T1000 (cell line): Measurements from ENCODE around the gene FAM219B.
A peak's percentile ranks its signal among the peaks of the same experiment; 100 is the strongest.
"Not testable (repeated sequence)": the region's sequence is repeated elsewhere in the genome, so short reads cannot be mapped to it uniquely, and the experiment has no call there.

Experiments used
- DNase-seq: peaks from one replicate; lab custom pipeline; 2025; ENCODE audit warnings: mixed read lengths; lab: John Stamatoyannopoulos, UW

The FAM219B gene

GRCh38 chr15:74906450-74907162 lies at the start of gene FAM219B:
TSS of gene FAM219B (minus strand) at chr15:74906851. CDS start at chr15:74906800, 51 bp downstream.
- DNase-seq, result peak; percentile 71

GRCh38 chr15:74955796-74956647 lies 49.4 kb upstream of the FAM219B start:
- DNase-seq, result peak; percentile 57

- no peak for DNase-seq
Observed at GRCh38 chr15:74955017-74955416, 48.4 kb upstream of the FAM219B start.

- DNase-seq, result no peak
Observed at GRCh38 chr15:74954515-74954914, 47.9 kb upstream of the FAM219B start.

- no peak for DNase-seq
Observed at GRCh38 chr15:74951006-74951405, 44.4 kb upstream of the FAM219B start.

GRCh38 chr15:74950078-74950908 lies 43.6 kb upstream of the FAM219B start:
- DNase-seq, result peak; percentile 51

- DNase-seq, result peak; percentile 89
Observed at GRCh38 chr15:74937590-74938371, 31.1 kb upstream of the FAM219B start, which contains the start of gene COX5A. TSS of gene COX5A (minus strand) at chr15:74938073. CDS start at chr15:74938014, 59 bp downstream.

- no peak for DNase-seq
Observed at GRCh38 chr15:74937272-74937589, 30.6 kb upstream of the FAM219B start.

- DNase-seq, result not testable (repeated sequence)
Observed at GRCh38 chr15:74935193-74935592, 28.5 kb upstream of the FAM219B start.

GRCh38 chr15:74933573-74933972 lies 26.9 kb upstream of the FAM219B start:
- DNase-seq, result no peak

GRCh38 chr15:74928771-74929198 lies 22.1 kb upstream of the FAM219B start:
- no peak for DNase-seq

GRCh38 chr15:74924525-74924924 lies 17.9 kb upstream of the FAM219B start:
- DNase-seq, result no peak

- no peak for DNase-seq
Observed at GRCh38 chr15:74920456-74920855, 13.8 kb upstream of the FAM219B start.

- no peak for DNase-seq
Observed at GRCh38 chr15:74917676-74918075, 11.0 kb upstream of the FAM219B start.

GRCh38 chr15:74913799-74914198 lies 7.1 kb upstream of the FAM219B start:
- not testable (repeated sequence) for DNase-seq

- DNase-seq, result no peak
Observed at GRCh38 chr15:74913041-74913440, 6.4 kb upstream of the FAM219B start.

- no peak for DNase-seq
Observed at GRCh38 chr15:74908635-74909034, 2.0 kb upstream of the FAM219B start.

- DNase-seq, result no peak
Observed at GRCh38 chr15:74907163-74907870, 666 bp upstream of the FAM219B start.

- DNase-seq, result no peak
Observed at GRCh38 chr15:74906067-74906449, 593 bp downstream of the FAM219B start.

GRCh38 chr15:74904190-74904805 lies 2.4 kb downstream of the FAM219B start:
- no peak for DNase-seq
